GM12892 (cell line): ENCODE measurements around the gene AP2A2.

ENCODE experiments used
- DNase-seq: peaks from one replicate; pipeline ENCODE4 v3.0.0; 2011; ENCODE audit not compliant: insufficient read length
- FAIRE-seq: peaks from 2 replicates; lab custom pipeline; 2011; peaks lifted over from hg19 to GRCh38; lab: Jason Lieb, UNC
- POLR2A ChIP-seq: IDR thresholded peaks from 2 replicates; pipeline ENCODE4 v1.6.1; 2011; ENCODE audit warnings: low read depth, low read length, control low read depth
- POLR2AphosphoS5 ChIP-seq: IDR thresholded peaks from 2 replicates; pipeline ENCODE4 v1.6.1; 2011; ENCODE audit warnings: low read depth, low read length, control low read depth
- TAF1 ChIP-seq: IDR thresholded peaks from 2 replicates; pipeline ENCODE4 v1.6.1; 2011; ENCODE audit warnings: low read depth, mild to moderate bottlenecking, control low read depth, low read length, borderline replicate concordance

The AP2A2 gene

DNA sequence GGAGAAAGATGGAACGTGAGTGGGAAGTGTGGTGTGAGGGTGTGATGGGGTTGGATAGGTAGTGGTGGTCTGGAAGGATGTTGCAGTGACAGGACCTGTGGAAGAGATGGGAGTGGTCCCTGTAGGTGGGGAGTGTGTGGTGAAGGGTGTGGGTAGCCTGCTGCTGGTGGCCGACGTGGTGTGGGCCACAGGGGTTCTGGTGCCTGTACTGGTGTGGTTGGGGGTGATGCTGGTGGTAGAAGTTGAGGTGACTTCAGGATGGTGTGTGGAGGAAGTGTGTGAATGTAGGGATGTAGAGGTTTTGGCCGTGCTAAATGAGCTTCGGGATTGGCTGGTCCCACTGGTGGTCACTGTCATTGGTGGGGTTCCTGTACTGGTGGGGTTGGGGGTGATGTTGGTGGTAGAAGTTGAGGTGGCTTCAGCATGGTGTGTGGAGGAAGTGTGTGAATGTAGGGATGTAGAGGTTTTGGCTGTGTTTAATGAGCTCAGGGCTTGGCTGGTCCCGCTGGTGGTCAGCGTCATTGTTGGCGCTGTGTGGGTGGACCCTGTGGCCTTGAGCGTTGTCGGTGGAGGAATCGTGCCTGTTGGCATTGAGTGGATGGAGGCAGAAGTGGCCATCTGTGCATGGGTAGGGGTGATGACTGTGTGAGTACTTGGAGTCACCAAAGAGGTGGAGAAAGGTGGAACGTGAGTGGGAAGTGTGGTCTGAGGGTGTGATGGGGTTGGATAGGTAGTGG is 91.8 kb downstream of the AP2A2 start:
- no peak for TF ChIP-seq POLR2AphosphoS5
- no peak for TF ChIP-seq TAF1
- TF ChIP-seq POLR2A = no peak
- FAIRE-seq (no peak), DNase-seq (no peak)

DNA sequence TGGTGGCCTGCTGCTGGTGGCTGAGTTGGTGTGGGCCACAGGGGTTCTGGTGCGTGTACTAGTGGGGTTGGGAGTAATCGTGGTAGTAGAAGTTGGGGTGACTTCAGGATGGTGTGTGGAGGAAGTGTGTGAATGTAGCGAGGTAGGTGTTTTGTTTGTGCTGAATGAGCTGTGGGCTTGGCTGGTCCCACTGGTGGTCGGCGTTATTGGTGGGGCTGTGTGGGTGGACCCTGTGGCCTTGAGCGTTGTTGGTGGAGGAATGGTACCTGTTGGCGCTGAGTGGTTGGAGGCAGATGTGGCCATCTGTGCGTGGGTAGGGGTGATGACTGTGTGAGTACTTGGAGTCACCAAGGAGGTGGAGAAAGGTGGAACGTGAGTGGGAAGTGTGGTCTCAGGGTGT is 92.4 kb downstream of the AP2A2 start:
- DNase-seq (no peak), FAIRE-seq (peak; percentile 71)
- no peak for TF ChIP-seq TAF1

DNA sequence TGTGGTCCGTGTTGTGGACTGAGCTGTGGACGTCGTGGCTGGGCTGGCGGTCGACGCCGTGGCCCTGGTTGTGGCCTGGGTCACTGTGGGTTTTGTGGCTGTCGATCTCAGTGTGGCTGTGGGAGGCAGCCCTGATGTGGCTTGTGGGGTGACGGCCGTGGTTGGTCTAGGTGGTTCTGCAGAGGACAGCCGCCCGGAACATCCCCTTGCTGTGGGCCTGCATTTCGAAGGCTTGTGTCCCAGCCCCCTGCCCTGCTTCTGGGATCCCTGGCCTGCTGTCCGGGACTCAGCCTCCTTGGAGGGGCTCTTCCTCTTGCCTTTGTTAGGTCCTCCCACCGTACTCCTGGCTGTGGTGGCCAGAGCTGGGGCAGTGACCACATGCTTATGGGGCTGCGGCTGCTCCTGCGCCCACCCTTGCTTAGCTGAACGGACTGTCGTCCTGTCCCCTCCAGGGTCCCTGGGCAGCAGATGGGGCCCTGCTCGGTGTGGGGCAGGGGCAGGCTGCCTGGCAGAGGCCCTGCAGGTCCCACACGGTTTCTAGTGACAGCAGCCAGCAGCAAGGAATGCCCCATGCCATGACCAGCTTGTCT is 93.7 kb downstream of the AP2A2 start:
- DNase-seq = no peak
- FAIRE-seq = no peak
- no peak for TF ChIP-seq TAF1
- no peak for TF ChIP-seq POLR2A
- no peak for TF ChIP-seq POLR2AphosphoS5

GRCh38 chr11:1020211-1020905 is 94.7 kb downstream of the AP2A2 start:
- TF ChIP-seq TAF1 (no peak), POLR2AphosphoS5 (no peak), POLR2A (no peak)
- FAIRE-seq (no peak), DNase-seq (no peak)

GRCh38 chr11:1022411-1022810 is 96.7 kb downstream of the AP2A2 start:
- TF ChIP-seq POLR2AphosphoS5 = no peak
- TF ChIP-seq POLR2A = no peak
- no peak for TF ChIP-seq TAF1
- FAIRE-seq = no peak
- DNase-seq = no peak

DNA sequence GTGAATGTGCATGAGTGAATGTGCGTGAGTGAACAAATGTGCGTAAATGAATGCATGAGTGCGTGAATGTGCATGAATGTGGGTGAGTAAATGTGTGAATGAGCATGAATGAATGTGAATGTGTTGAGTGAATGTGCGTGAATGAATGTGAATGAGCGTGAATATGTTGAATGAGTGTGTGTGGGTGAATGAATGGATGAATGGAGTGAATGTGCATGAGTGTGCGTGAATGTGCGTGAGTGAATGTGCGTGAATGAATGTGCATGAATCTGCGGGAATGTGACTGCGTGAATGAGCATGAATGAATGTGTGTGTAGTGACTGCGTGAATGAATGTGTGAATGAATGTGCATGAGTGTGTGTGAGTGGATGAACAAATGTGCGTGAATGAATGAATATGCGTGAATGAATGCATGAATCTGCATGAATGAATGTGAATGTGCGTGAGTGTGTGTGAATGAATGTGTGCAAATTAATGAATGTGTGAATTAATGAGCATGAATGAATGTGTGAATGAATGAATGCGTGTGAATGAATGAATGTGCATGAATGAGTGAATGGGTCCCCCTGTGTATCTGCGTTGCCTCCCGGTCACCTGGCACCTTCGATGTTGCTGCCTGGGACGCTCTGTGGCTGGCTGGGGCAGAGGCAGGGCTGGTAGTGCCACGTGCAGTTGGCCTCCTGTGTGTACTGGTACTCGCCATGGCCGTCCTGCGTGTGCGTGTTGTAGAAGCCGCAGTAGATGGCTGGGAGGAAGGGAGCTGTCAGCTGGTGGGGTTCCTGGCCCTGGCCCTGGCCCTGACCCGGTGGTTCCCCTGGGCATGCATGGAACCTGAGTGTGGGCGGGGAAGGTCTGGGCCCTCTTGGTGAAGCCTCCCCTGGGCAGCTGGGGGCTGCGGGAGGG is 97.5 kb downstream of the AP2A2 start:
- DNase-seq (no peak), FAIRE-seq (no peak)
- no peak for TF ChIP-seq POLR2AphosphoS5
- no peak for TF ChIP-seq POLR2A
- TF ChIP-seq TAF1 = no peak

DNA sequence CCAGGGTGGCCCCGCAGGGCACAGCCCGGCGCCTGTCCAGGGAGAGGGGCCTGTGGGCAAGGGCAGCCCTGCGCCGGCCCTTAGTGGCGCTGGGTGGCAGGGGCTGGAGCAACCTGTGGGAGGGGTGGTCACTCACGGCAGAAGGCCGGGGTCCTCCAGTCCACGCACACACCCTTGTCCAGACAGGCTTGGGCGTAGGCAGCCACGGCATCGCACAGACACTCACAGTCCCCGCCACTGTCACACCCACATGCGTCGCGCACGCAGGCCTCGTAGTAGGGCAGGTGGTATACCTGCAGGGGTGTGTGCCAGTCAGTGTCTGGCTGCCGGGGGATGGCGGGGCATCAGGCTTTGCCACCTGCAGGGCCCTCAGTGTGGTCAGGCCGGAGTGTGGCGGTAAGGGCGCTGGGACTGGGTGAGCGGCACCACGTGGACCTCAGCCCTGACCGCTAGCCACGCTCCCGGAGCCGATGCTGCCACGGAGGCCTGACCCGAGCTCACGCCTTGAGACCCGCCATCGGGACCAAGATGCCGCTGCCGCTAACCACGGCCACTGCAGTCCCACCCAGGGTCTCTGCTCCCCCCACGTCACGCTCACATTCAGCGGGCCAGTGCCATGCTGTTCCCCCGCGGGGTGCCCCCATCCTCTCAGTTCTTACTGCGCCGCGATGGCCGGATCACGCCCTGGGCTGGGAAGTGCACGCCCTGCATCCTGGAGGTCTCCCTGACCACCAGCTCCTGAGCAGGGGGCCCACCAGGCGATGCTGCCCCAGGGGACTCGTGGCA is 98.3 kb downstream of the AP2A2 start:
- FAIRE-seq (no peak), DNase-seq (no peak)
- TF ChIP-seq POLR2AphosphoS5 (no peak), TAF1 (no peak)

GRCh38 chr11:1024597-1025409 is 99.1 kb downstream of the AP2A2 start:
- DNase-seq = no peak
- FAIRE-seq = no peak
- TF ChIP-seq POLR2AphosphoS5 (no peak), TAF1 (no peak), POLR2A (no peak)

GRCh38 chr11:1025410-1026162 is 99.9 kb downstream of the AP2A2 start:
- FAIRE-seq (no peak), DNase-seq (no peak)
- TF ChIP-seq TAF1 = no peak
- no peak for TF ChIP-seq POLR2A
- no peak for TF ChIP-seq POLR2AphosphoS5
